ENCODE results near the gene UBE2QL1.

Gene UBE2QL1

DNA sequence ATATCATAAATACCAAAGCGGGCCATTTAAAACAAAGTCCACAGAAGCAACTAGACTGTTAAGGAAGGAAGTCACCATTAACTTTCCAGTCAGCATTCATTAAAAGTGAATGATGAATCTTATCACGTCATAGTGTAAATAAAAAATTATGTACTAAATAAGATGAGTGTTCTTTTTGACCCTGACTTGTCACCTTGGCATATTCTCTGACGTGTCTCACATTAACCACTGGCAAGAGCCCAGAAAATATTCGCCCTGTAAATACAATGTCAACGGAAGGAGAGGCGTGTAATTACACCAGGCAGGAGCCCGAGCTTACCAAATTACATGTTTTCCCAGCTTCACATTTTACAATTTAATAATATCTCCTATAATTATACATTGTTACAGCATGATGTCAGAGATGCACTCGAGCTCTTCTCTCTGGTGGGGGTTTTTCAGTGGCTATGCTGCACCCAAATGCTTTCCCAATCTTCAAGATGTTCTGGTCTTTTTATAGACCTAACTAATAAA lies 29.3 kb upstream of the UBE2QL1 start:
- no peak for DNase-seq
- Histone ChIP-seq H3K27ac (no peak overlapping the region), H3K4me3 (no peak overlapping the region), H3K9me3 (no peaks in the 10 kb centered on the region), H3K27me3 (peaks cover 0 to 2% of the 10 kb centered on the region in 2 donors), H3K4me1 (peaks cover 0 to 16% (median 8%) of the 10 kb centered on the region in 4 donors), H3K36me3 (no peaks in the 10 kb centered on the region)
- TF ChIP-seq, protein P1, sequence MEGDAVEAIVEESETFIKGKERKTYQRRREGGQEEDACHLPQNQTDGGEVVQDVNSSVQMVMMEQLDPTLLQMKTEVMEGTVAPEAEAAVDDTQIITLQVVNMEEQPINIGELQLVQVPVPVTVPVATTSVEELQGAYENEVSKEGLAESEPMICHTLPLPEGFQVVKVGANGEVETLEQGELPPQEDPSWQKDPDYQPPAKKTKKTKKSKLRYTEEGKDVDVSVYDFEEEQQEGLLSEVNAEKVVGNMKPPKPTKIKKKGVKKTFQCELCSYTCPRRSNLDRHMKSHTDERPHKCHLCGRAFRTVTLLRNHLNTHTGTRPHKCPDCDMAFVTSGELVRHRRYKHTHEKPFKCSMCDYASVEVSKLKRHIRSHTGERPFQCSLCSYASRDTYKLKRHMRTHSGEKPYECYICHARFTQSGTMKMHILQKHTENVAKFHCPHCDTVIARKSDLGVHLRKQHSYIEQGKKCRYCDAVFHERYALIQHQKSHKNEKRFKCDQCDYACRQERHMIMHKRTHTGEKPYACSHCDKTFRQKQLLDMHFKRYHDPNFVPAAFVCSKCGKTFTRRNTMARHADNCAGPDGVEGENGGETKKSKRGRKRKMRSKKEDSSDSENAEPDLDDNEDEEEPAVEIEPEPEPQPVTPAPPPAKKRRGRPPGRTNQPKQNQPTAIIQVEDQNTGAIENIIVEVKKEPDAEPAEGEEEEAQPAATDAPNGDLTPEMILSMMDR (IDR thresholded peaks at IDR 0.05) = no peak
- intact Hi-C loops (cut with DNase I; ENCODE audit: low total_unique reads) = no loop called here

GRCh38 chr5:6423327-6424109 lies 25.1 kb upstream of the UBE2QL1 start:
- no peak for DNase-seq
- Histone ChIP-seq H3K4me3 (no peak overlapping the region), H3K27ac (no peak overlapping the region), H3K36me3 (no peaks in the 10 kb centered on the region), H3K4me1 (peaks cover 0 to 15% (median 8%) of the 10 kb centered on the region in 4 donors), H3K9me3 (no peaks in the 10 kb centered on the region), H3K27me3 (no peaks in the 10 kb centered on the region)
- TF ChIP-seq, protein P1 (IDR thresholded peaks at IDR 0.05) = no peak
- intact Hi-C loops (cut with DNase I; ENCODE audit: low total_unique reads) = no loop called here

- Histone ChIP-seq H3K36me3 (no peaks in the 10 kb centered on the region), H3K27ac (no peak overlapping the region), H3K27me3 (no peaks in the 10 kb centered on the region), H3K9me3 (no peaks in the 10 kb centered on the region), H3K4me1 (peaks cover 0 to 8% (median 3%) of the 10 kb centered on the region in 4 donors), H3K4me3 (no peak overlapping the region)
- DNase-seq = no peak
- TF ChIP-seq, protein P1 (IDR thresholded peaks at IDR 0.05) = no peak
- intact Hi-C loops (cut with DNase I; ENCODE audit: low total_unique reads) = no loop called here
These were observed 24.5 kb upstream of the UBE2QL1 start for GRCh38 chr5:6424110-6424659.

DNA sequence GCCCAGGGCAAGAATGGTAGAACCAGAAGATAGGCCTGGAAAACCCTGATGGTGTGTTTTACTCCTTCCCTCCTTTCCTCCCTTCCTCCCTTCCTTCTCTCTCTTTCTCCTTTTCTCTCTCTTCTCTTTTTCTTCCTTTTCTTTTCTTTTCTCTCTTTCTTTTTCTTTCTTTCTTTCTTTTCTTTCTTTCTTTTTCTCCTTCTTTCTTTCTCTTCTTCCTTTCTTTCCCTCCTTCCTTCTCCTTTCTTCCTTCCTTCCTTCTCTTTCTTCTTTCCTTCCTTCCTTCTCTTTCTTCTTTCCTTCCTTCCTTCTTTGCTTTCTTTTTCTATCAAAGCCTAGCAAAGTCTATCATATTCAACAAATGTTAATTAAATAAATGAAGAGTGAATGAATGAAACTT lies 24.0 kb upstream of the UBE2QL1 start:
- H3K27me3 ChIP-seq = peaks cover 0 to under 1% of the 10 kb centered on the region in 2 donors
- intact Hi-C loops (cut with DNase I; ENCODE audit: low total_unique reads) = no loop called here
- H3K27ac ChIP-seq = no peak overlapping the region
- H3K36me3 ChIP-seq = no peaks in the 10 kb centered on the region
- H3K4me1 ChIP-seq = peaks cover 0 to 3% (median under 1%) of the 10 kb centered on the region in 4 donors
- H3K9me3 ChIP-seq = no peaks in the 10 kb centered on the region
- TF ChIP-seq, protein P1 (IDR thresholded peaks at IDR 0.05) = no peak
- no peak for DNase-seq
- H3K4me3 ChIP-seq = no peak overlapping the region

DNA sequence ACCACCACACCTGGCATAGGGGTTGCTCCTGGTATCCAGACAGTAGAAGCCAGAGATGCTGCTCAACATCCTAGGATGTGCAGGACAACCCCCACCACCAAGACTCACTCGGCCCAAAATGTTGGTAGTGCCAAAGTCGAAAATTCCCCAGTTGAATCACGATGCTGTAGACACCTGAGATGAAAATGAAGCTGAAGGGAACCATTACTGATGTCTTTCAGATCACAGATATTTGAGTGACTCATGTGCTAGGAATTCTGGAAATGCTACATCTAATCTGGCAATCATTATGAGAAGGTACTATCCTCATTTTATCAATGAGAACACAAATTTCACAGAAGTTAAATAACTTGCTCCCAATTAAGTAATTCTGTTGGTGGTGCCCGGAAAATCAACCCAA lies 21.0 kb upstream of the UBE2QL1 start:
- Histone ChIP-seq H3K9me3 (no peaks in the 10 kb centered on the region), H3K36me3 (no peaks in the 10 kb centered on the region), H3K4me3 (no peak overlapping the region), H3K27me3 (peaks cover 0 to 7% of the 10 kb centered on the region in 2 donors), H3K27ac (no peak overlapping the region), H3K4me1 (no peaks in the 10 kb centered on the region)
- intact Hi-C loops (cut with DNase I; ENCODE audit: low total_unique reads) = no loop called here
- TF ChIP-seq, protein P1 (IDR thresholded peaks at IDR 0.05) = no peak
- DNase-seq = no peak

Measured in tibial artery (tissue), 4 donors.